ENCODE measurements around the gene RCC2. TPM values are rescaled to one million over a fixed set of nuclear protein-coding genes. Genes with fewer than 3 reads are reported as not detected.
"Not testable (repeated sequence)": the region's sequence is repeated elsewhere in the genome, so short reads cannot be mapped to it uniquely, and the experiment has no call there.

The RCC2 gene
- total RNA-seq, 1 donor from 2014 or later, result 196 TPM

GRCh38 chr1:17475752-17476151 lies 36.3 kb upstream of the RCC2 start:
- H3K4me3 Mint-ChIP-seq (ENCODE audit: low read depth), result no peak overlapping the region
- no peaks in the 10 kb centered on the region for H3K4me1 Mint-ChIP-seq (ENCODE audit: low read depth)
- no peak overlapping the region for H3K27ac Mint-ChIP-seq
- DNase-seq (ENCODE audit: low spot score, unreplicated experiment), result no peak
- H3K9me3 Mint-ChIP-seq (ENCODE audit: low read depth), result no peaks in the 10 kb centered on the region
- H3K36me3 Mint-ChIP-seq (ENCODE audit: insufficient read depth), result no peaks in the 10 kb centered on the region
- H3K27me3 Mint-ChIP-seq, result peaks cover 3% of the 10 kb centered on the region
- no peak for TF ChIP-seq CTCF (IDR thresholded peaks at IDR 0.05; ENCODE audit: unreplicated experiment)

GRCh38 chr1:17474836-17475555 lies 35.5 kb upstream of the RCC2 start:
- not testable (repeated sequence) for DNase-seq (ENCODE audit: low spot score, unreplicated experiment); H3K9me3 Mint-ChIP-seq (ENCODE audit: low read depth); H3K27ac Mint-ChIP-seq; H3K4me3 Mint-ChIP-seq (ENCODE audit: low read depth); H3K36me3 Mint-ChIP-seq (ENCODE audit: insufficient read depth); H3K27me3 Mint-ChIP-seq; H3K4me1 Mint-ChIP-seq (ENCODE audit: low read depth)

- Mint-ChIP-seq H3K36me3 (ENCODE audit: insufficient read depth) (no peaks in the 10 kb centered on the region), H3K4me3 (ENCODE audit: low read depth) (no peak overlapping the region), H3K27me3 (peaks cover 6% of the 10 kb centered on the region), H3K4me1 (ENCODE audit: low read depth) (peaks cover 4% of the 10 kb centered on the region), H3K27ac (no peak overlapping the region), H3K9me3 (ENCODE audit: low read depth) (no peaks in the 10 kb centered on the region)
- no peak for DNase-seq (ENCODE audit: low spot score, unreplicated experiment)
- no peak for TF ChIP-seq CTCF (IDR thresholded peaks at IDR 0.05; ENCODE audit: unreplicated experiment)
These were observed 33.3 kb upstream of the RCC2 start for GRCh38 chr1:17472814-17473213.

GRCh38 chr1:17471393-17471792 lies 31.9 kb upstream of the RCC2 start:
- DNase-seq (ENCODE audit: low spot score, unreplicated experiment), result no peak
- Mint-ChIP-seq H3K9me3 (ENCODE audit: low read depth) (no peaks in the 10 kb centered on the region), H3K27me3 (peaks cover 6% of the 10 kb centered on the region), H3K36me3 (ENCODE audit: insufficient read depth) (no peaks in the 10 kb centered on the region), H3K4me1 (ENCODE audit: low read depth) (peaks cover 4% of the 10 kb centered on the region), H3K4me3 (ENCODE audit: low read depth) (no peak overlapping the region), H3K27ac (no peak overlapping the region)
- TF ChIP-seq CTCF (IDR thresholded peaks at IDR 0.05; ENCODE audit: unreplicated experiment), result no peak

- Mint-ChIP-seq H3K9me3 (ENCODE audit: low read depth) (no peaks in the 10 kb centered on the region), H3K27me3 (peaks cover 6% of the 10 kb centered on the region), H3K4me1 (ENCODE audit: low read depth) (peaks cover 5% of the 10 kb centered on the region), H3K36me3 (ENCODE audit: insufficient read depth) (no peaks in the 10 kb centered on the region), H3K4me3 (ENCODE audit: low read depth) (no peak overlapping the region), H3K27ac (no peak overlapping the region)
- DNase-seq (ENCODE audit: low spot score, unreplicated experiment), result no peak
- TF ChIP-seq CTCF (IDR thresholded peaks at IDR 0.05; ENCODE audit: unreplicated experiment), result no peak
These were observed 30.7 kb upstream of the RCC2 start for GRCh38 chr1:17470021-17470799.

- H3K9me3 Mint-ChIP-seq (ENCODE audit: low read depth); H3K36me3 Mint-ChIP-seq (ENCODE audit: insufficient read depth); DNase-seq (ENCODE audit: low spot score, unreplicated experiment); H3K27me3 Mint-ChIP-seq; H3K4me1 Mint-ChIP-seq (ENCODE audit: low read depth); H3K27ac Mint-ChIP-seq; H3K4me3 Mint-ChIP-seq (ENCODE audit: low read depth): not testable (repeated sequence)
These were observed 29.1 kb upstream of the RCC2 start for GRCh38 chr1:17468357-17469265.

Measured in progenitor cell of endocrine pancreas (in vitro differentiated cells).